HepG2 (cell line): ENCODE measurements around the gene DNAJC5. TPM values are rescaled to one million over a fixed set of nuclear protein-coding genes. Genes with fewer than 3 reads are reported as not detected.

Experiments used
- CCAR2 ChIP-seq: fragments of 200-400 bp; formaldehyde crosslinking; optimal IDR thresholded peaks from 2 replicates; pipeline ENCODE3; 2018; ENCODE audit warnings: low read depth, mild to moderate bottlenecking, low read length, moderate library complexity
- KDM5A ChIP-seq: fragments of 200-600 bp; sonication (generic); IDR thresholded peaks from 2 replicates; pipeline ENCODE4 v1.7.0; 2018; ENCODE audit warnings: antibody characterized with exemption, mild to moderate bottlenecking, low read length, borderline replicate concordance
- ONECUT2 ChIP-seq: sonication (generic); formaldehyde crosslinking; IDR thresholded peaks from 2 replicates; pipeline ENCODE4 v1.4.0; 2020; ENCODE audit warnings: missing genetic modification reagents
- RBAK ChIP-seq: sonication (generic); formaldehyde crosslinking; IDR thresholded peaks from 2 replicates; pipeline ENCODE4 v1.5.1; 2020; ENCODE audit warnings: mild to moderate bottlenecking, missing genetic modification reagents
- SOX13 ChIP-seq, 3 experiments: fragments of 450-650 bp in 1 of 3; sonication (generic) in 1 of 3; formaldehyde crosslinking in 1 of 3; IDR thresholded peaks in 2 of 3; conservative IDR thresholded peaks in 1 of 3; 2 replicates each; pipeline versions ENCODE4 v1.5.0 to v1.6.1; 2016 to 2020; ENCODE audit warnings: antibody characterized with exemption in 1 of 3, mild to moderate bottlenecking in 1 of 3, missing compliant biosample characterization in 1 of 3, missing genetic modification reagents in 1 of 3, moderate library complexity in 1 of 3
- TARDBP ChIP-seq: sonication (generic); formaldehyde crosslinking; IDR thresholded peaks from 2 replicates; pipeline ENCODE4 v1.8.0; 2022; ENCODE audit warnings: mild to moderate bottlenecking, missing genetic modification reagents
- ZBTB8A ChIP-seq: sonication (generic); formaldehyde crosslinking; IDR thresholded peaks from 2 replicates; pipeline ENCODE4 v1.4.0; 2020; ENCODE audit warnings: mild to moderate bottlenecking, low read depth, missing genetic modification reagents, borderline replicate concordance
- ZFAT ChIP-seq: sonication (generic); formaldehyde crosslinking; conservative IDR thresholded peaks from 2 replicates; pipeline ENCODE4 v1.8.1; 2023; ENCODE audit warnings: missing genetic modification reagents, inconsistent platforms
- ZNF136 ChIP-seq: sonication (generic); formaldehyde crosslinking; IDR thresholded peaks from 2 replicates; pipeline ENCODE4 v1.8.1; 2022; ENCODE audit warnings: low read depth, mild to moderate bottlenecking, moderate library complexity, missing genetic modification reagents
- ZNF264 ChIP-seq: sonication (generic); formaldehyde crosslinking; IDR thresholded peaks from 2 replicates; pipeline ENCODE4 v1.4.0; 2020; ENCODE audit warnings: missing genetic modification reagents
- ZNF382 ChIP-seq: sonication (generic); formaldehyde crosslinking; IDR thresholded peaks from 2 replicates; pipeline ENCODE4 v1.5.0; 2020; ENCODE audit warnings: missing genetic modification reagents, mild to moderate bottlenecking, borderline replicate concordance
- ZNF562 ChIP-seq: sonication (generic); formaldehyde crosslinking; IDR thresholded peaks from 2 replicates; pipeline ENCODE4 v1.8.0; 2022; ENCODE audit warnings: missing genetic modification reagents, borderline replicate concordance
- ZNF572 ChIP-seq: sonication (generic); formaldehyde crosslinking; IDR thresholded peaks from 2 replicates; pipeline ENCODE4 v1.5.1; 2020; ENCODE audit warnings: mild to moderate bottlenecking, missing genetic modification reagents
- ZNF619 ChIP-seq: sonication (generic); formaldehyde crosslinking; IDR thresholded peaks from 2 replicates; pipeline ENCODE4 v1.4.0; 2020; ENCODE audit warnings: mild to moderate bottlenecking, missing genetic modification reagents
- ZNF720 ChIP-seq: sonication (generic); formaldehyde crosslinking; IDR thresholded peaks from 2 replicates; pipeline ENCODE4 v1.4.0; 2020; ENCODE audit warnings: missing genetic modification reagents
- ZNF879 ChIP-seq: sonication (generic); formaldehyde crosslinking; IDR thresholded peaks from 2 replicates; pipeline ENCODE4 v1.8.1; 2023; ENCODE audit warnings: missing genetic modification reagents
- ZSCAN31 ChIP-seq: sonication (generic); formaldehyde crosslinking; IDR thresholded peaks from 2 replicates; pipeline ENCODE4 v1.5.0; 2020; ENCODE audit warnings: low read depth, mild to moderate bottlenecking, missing genetic modification reagents
- polyA plus RNA-seq, 8 experiments: library from polyadenylated mRNA; depleted of rRNA in 3 of 8; stranded (reverse) in 7 of 8; unstranded in 1 of 8; fragments of >200 nt; fragmentation: Illumina TruSeq in 4 of 8; extraction: Trizol in 4 of 8; gene quantifications; 2 replicates each; pipeline versions ENCODE4 v1.2.1 to v1.2.3, GENCODE V29; 2011 to 2016; ENCODE audit warnings: low read depth in 4 of 8, missing spikeins in 1 of 8, mixed read lengths in 1 of 8; ENCODE audit not compliant: insufficient read depth in 1 of 8
- total RNA-seq, 5 experiments: library from RNA; depleted of rRNA; stranded (reverse); fragments of >200 nt; fragmentation: Illumina TruSeq; extraction: Trizol; gene quantifications; 2 replicates each; pipeline ENCODE4 v1.2.3, GENCODE V29; 2016; ENCODE audit warnings: low read depth in 1 of 5
- TF ChIP-seq, protein P1 (sequence below): sonication (generic); formaldehyde crosslinking; IDR thresholded peaks from 2 replicates; pipeline ENCODE4 v1.4.0; 2020; ENCODE audit warnings: low read depth, missing genetic modification reagents
- TF ChIP-seq, protein P2 (sequence below): sonication (generic); formaldehyde crosslinking; IDR thresholded peaks from 2 replicates; pipeline ENCODE4 v1.4.0; 2020; ENCODE audit warnings: missing genetic modification reagents
- TF ChIP-seq, protein P3 (sequence below): sonication (generic); formaldehyde crosslinking; conservative IDR thresholded peaks from 2 replicates; pipeline ENCODE4 v1.4.0; 2020; ENCODE audit warnings: mild to moderate bottlenecking, missing genetic modification reagents, moderate library complexity

Gene DNAJC5
- total and polyA plus RNA-seq, 2 of the 13 experiments (the other 11 are each of a cell fraction or from before 2014, with no cell fraction given): 42.8 to 64.5 TPM

DNA sequence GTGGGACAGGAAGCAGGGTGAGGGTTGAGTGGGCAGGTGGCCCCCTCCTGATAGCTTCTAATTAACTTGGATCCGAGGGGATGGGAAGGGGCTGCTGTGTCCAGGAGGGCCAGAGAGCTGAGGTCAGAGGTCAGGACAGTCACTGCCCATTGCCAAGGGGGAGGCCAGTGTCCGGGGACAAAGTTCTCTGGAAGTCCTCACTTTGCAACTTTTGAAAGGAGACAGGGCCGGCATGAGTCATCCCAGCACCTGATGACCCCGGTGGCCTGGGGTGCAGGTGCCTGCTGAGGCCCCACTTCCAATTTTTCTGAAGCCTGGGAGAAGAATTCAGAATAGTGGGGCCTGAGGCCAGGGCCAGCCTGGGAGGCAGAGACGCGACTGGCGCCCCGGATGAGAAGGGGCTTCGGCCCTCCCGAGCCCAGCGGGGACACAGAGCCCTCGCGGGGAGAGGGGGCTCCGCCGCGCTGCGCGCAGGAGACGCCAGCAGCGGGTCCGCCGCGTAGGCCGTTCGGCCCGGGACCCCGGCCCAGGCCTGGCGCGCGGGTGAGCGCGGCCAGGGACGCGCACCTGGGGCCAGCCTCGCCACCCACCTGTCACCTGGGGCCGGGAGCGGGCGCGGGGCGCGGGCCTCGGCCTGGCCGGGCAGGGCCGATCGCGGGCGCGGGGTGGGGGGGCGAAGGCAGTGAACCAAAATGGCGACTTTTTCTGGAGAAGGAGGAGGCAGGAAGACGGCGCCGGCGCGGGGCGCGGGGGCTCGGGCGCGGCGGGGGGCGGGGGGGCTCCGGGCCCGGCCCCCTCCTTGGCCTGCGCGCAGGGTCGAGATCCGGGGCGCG, 74.2 kb downstream of the DNAJC5 start (continued):
- 0 out of 2 replicates have a peak, but pooled peaks have one; percentile 33 for TF ChIP-seq SOX13 (IDR thresholded peaks at IDR 0.05)
- peak in 1 of 2 experiments; percentile 47; a peak in 1 of 4 replicates for TF ChIP-seq SOX13 (CRISPR knock-in tag; conservative IDR thresholded peaks at IDR 0.05 in 1 of 2, IDR thresholded peaks at IDR 0.05 in 1 of 2)
- TF ChIP-seq ZSCAN31 (CRISPR knock-in tag): peak; percentile 71; the same call in 1 of the 2 replicates
- no peak for TF ChIP-seq ZNF562
- peak; percentile 82; the same call in 1 of the 2 replicates for TF ChIP-seq ZNF572
- TF ChIP-seq, protein P1, sequence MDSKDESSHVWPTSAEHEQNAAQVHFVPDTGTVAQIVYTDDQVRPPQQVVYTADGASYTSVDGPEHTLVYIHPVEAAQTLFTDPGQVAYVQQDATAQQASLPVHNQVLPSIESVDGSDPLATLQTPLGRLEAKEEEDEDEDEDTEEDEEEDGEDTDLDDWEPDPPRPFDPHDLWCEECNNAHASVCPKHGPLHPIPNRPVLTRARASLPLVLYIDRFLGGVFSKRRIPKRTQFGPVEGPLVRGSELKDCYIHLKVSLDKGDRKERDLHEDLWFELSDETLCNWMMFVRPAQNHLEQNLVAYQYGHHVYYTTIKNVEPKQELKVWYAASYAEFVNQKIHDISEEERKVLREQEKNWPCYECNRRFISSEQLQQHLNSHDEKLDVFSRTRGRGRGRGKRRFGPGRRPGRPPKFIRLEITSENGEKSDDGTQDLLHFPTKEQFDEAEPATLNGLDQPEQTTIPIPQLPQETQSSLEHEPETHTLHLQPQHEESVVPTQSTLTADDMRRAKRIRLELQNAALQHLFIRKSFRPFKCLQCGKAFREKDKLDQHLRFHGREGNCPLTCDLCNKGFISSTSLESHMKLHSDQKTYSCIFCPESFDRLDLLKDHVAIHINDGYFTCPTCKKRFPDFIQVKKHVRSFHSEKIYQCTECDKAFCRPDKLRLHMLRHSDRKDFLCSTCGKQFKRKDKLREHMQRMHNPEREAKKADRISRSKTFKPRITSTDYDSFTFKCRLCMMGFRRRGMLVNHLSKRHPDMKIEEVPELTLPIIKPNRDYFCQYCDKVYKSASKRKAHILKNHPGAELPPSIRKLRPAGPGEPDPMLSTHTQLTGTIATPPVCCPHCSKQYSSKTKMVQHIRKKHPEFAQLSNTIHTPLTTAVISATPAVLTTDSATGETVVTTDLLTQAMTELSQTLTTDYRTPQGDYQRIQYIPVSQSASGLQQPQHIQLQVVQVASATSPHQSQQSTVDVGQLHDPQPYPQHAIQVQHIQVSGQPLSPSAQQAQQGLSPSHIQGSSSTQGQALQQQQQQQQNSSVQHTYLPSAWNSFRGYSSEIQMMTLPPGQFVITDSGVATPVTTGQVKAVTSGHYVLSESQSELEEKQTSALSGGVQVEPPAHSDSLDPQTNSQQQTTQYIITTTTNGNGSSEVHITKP (CRISPR knock-in tag): peak; percentile 77
- TF ChIP-seq ZBTB8A: no peak; the same call in 1 of the 2 replicates
- peak; percentile 21; the same call in 1 of the 2 replicates for TF ChIP-seq ONECUT2 (CRISPR knock-in tag)
- TF ChIP-seq, protein P2, sequence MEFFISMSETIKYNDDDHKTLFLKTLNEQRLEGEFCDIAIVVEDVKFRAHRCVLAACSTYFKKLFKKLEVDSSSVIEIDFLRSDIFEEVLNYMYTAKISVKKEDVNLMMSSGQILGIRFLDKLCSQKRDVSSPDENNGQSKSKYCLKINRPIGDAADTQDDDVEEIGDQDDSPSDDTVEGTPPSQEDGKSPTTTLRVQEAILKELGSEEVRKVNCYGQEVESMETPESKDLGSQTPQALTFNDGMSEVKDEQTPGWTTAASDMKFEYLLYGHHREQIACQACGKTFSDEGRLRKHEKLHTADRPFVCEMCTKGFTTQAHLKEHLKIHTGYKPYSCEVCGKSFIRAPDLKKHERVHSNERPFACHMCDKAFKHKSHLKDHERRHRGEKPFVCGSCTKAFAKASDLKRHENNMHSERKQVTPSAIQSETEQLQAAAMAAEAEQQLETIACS (CRISPR knock-in tag): peak; percentile 5; the same call in 1 of the 2 replicates
- TF ChIP-seq ZNF264: peak; percentile 55; the same call in 1 of the 2 replicates
- TF ChIP-seq ZNF879: no peak
- no peak; the same call in 1 of the 2 replicates for TF ChIP-seq ZNF136
- TF ChIP-seq, protein P3, sequence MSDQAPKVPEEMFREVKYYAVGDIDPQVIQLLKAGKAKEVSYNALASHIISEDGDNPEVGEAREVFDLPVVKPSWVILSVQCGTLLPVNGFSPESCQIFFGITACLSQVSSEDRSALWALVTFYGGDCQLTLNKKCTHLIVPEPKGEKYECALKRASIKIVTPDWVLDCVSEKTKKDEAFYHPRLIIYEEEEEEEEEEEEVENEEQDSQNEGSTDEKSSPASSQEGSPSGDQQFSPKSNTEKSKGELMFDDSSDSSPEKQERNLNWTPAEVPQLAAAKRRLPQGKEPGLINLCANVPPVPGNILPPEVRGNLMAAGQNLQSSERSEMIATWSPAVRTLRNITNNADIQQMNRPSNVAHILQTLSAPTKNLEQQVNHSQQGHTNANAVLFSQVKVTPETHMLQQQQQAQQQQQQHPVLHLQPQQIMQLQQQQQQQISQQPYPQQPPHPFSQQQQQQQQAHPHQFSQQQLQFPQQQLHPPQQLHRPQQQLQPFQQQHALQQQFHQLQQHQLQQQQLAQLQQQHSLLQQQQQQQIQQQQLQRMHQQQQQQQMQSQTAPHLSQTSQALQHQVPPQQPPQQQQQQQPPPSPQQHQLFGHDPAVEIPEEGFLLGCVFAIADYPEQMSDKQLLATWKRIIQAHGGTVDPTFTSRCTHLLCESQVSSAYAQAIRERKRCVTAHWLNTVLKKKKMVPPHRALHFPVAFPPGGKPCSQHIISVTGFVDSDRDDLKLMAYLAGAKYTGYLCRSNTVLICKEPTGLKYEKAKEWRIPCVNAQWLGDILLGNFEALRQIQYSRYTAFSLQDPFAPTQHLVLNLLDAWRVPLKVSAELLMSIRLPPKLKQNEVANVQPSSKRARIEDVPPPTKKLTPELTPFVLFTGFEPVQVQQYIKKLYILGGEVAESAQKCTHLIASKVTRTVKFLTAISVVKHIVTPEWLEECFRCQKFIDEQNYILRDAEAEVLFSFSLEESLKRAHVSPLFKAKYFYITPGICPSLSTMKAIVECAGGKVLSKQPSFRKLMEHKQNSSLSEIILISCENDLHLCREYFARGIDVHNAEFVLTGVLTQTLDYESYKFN (CRISPR knock-in tag): peak; percentile 92
- TF ChIP-seq ZNF619 (CRISPR knock-in tag): peak; percentile 93; the same call in 1 of the 2 replicates
- no peak for TF ChIP-seq KDM5A
- TF ChIP-seq CCAR2: peak; percentile 90
- peak; percentile 86 for TF ChIP-seq TARDBP (CRISPR knock-in tag)
- TF ChIP-seq ZFAT: no peak
- no peak for TF ChIP-seq ZNF382
- no peak for TF ChIP-seq ZNF720 (CRISPR knock-in tag)
- TF ChIP-seq RBAK (CRISPR knock-in tag): peak; percentile 54; the same call in 1 of the 2 replicates
